GM18909 (cell line): ENCODE data around the gene ARHGAP31.

Experiments
- ATAC-seq: cut with Tn5 transposase; IDR thresholded peaks from one replicate; pipeline ENCODE4 v1.9.1; 2021; ENCODE audit warnings: mild to moderate bottlenecking; ENCODE audit not compliant: unreplicated experiment, poor library complexity

Gene ARHGAP31

GRCh38 chr3:119375106-119375505 is 80.9 kb downstream of the ARHGAP31 start:
- ATAC-seq = no peak

DNA sequence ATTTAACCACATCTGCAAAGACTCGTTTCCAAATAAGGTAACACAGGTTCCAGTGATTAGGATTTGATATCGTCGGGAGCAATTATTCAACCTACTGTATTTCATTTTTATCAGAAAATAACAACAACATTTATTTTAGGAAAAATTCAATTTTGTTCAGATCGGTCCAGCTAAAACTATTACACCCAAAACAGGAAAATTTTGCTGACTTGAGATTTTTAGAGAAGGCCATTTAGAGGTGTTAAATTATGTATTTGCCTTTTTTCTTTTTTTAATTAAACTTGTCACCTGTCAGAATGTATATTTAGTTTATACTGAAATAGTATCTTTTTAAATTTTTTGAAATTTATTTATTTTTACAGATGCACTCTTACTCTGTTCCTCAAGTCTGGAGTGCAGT is 81.3 kb downstream of the ARHGAP31 start:
- no peak for ATAC-seq

- ATAC-seq = no peak
These were observed 82.6 kb downstream of the ARHGAP31 start for GRCh38 chr3:119376758-119377157.

DNA sequence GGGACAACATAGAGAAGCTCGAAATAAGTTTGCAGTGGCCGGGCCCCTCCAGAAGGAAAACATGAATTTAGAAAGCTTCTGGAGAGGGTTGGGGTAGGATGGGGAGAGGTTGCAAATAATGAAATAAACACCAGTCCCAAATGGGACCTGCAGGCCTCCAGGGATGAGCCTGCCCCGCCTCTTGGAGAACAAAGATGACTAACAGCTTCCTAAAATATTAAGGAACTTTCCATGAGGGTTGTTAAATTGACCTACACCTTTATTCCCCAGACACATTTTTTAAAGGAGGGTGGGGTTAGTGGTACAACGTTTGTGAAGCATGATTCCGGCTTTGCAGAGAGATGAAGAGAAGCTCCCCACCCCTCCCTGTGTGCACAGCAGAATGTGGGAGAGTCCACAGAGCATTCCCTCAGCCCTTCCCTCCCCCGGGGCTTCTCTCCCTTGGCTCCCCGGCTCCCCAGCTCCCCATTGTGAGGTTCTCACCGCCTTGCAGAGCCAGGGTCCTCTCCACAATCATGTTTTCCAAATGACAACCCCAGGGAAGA is 84.1 kb downstream of the ARHGAP31 start:
- ATAC-seq = no peak

GRCh38 chr3:119380697-119381096 is 86.5 kb downstream of the ARHGAP31 start:
- ATAC-seq = no peak

DNA sequence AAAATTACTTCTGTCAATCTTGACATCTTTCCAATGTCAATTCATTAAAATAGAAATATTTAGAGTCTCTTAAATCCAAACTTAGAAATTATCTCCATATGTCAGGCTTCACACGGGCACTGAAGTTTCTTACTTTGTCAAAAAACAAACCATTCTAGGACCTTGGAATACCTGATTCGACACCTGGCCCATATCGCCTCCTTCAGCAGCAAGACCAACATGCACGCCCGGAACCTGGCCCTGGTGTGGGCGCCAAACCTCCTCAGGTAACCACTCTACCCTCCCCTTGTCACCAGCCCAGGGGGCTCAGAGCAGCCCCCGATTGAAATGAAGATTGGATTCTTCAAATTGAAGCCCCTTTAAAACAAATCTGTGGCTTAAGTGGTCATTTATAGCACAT is 88.0 kb downstream of the ARHGAP31 start:
- ATAC-seq = no peak

DNA sequence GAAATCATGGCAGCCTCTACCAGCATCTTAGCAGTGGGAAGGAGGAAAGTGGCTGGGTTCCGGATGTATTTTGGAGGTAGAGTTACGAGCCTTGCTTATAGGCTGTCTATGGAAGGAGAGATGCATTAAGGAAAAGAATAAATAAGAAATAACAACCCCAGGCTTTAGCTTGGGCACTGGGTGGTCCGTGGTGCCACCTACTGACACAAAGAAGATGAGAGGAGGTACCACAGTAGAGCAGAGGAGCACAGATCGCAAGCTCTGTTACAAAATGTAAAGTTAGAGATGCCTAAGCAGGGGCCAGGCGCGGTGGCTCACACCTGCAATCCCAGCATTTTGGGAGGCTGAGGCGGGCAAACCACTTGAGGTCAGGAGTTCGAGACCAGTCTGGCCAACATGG is 94.4 kb downstream of the ARHGAP31 start:
- ATAC-seq = no peak

- peak; percentile 73 for ATAC-seq
These were observed 101.8 kb downstream of the ARHGAP31 start for GRCh38 chr3:119395923-119396358.

DNA sequence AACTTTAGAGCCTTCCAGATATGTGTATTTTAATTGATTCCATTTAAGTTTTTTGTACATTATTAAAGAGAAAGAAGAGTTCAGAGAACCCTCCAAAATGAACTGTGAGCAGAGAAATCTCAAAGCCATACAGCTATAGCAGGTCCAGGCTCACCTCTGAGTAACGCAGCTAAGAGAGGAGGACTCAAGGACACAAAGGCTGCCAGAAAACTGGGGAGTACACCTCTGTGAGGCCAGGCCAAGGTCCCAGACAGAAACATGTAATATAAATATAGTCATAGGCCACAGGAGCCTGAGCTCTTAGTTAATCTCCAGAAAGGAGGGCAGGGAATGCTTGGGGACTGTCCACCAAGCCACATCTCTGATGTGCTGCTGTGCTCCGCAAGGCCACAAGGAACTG is 102.7 kb downstream of the ARHGAP31 start:
- ATAC-seq = no peak

GRCh38 chr3:119400466-119400865 is 106.3 kb downstream of the ARHGAP31 start:
- ATAC-seq = no peak

GRCh38 chr3:119401069-119401468 is 106.9 kb downstream of the ARHGAP31 start:
- peak; percentile 66 for ATAC-seq

DNA sequence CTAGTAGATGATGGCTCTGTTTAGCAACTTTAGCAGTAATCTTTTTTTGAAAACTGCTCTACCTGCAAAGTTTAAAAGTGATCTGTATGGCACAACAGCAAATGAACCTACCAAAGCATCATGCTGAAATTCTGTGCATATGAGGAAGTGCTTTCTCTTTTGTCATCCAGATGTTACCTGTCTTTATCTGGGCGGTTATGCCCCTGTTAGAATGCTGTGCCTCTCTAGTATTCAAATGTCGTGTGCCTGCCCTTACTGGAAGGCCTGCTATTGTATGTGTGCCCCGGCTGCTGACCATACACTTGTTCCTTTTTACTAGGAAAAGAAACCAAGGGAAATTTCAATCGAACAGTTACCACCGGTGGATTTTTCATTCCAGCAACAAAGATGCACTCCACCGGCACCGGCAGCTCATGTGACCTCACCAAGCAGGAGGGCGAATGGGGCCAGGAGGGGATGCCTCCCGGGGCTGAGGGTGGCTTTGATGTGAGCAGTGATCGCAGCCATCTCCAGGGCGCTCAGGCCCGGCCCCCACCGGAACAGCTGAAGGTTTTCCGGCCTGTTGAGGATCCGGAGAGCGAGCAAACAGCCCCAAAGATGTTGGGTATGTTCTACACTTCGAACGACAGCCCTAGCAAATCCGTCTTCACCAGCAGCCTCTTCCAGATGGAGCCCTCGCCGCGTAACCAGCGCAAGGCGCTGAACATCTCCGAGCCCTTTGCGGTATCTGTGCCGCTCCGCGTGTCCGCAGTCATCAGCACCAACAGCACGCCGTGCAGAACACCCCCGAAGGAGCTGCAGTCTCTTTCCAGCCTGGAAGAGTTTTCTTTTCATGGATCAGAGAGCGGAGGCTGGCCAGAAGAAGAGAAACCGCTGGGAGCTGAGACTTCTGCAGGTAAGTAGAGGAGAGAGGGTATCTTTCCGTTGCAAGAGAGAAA is 107.6 kb downstream of the ARHGAP31 start:
- ATAC-seq = peak; percentile 66

- ATAC-seq = no peak
These were observed 108.6 kb downstream of the ARHGAP31 start for GRCh38 chr3:119402791-119403190.

- ATAC-seq = no peak
These were observed 109.0 kb downstream of the ARHGAP31 start for GRCh38 chr3:119403201-119403600.

DNA sequence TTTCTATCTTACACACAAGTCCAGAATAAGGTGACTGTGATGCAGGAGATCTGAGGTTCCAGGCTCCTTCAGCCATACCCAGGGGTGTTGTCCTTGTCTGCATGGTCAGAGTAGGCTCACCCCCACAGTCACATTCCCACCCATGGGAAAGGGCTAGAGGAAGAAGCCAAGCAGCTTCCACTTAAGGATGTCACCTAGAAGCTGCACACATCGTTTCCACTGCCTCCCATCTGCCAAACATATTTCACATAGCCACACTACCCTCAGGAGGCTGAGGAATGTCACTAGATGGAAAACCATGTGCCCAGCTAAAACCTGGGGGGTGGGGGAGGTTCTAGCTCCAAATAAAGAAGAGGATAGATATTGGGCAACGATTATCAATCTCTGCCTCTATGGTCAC is 111.1 kb downstream of the ARHGAP31 start:
- no peak for ATAC-seq

DNA sequence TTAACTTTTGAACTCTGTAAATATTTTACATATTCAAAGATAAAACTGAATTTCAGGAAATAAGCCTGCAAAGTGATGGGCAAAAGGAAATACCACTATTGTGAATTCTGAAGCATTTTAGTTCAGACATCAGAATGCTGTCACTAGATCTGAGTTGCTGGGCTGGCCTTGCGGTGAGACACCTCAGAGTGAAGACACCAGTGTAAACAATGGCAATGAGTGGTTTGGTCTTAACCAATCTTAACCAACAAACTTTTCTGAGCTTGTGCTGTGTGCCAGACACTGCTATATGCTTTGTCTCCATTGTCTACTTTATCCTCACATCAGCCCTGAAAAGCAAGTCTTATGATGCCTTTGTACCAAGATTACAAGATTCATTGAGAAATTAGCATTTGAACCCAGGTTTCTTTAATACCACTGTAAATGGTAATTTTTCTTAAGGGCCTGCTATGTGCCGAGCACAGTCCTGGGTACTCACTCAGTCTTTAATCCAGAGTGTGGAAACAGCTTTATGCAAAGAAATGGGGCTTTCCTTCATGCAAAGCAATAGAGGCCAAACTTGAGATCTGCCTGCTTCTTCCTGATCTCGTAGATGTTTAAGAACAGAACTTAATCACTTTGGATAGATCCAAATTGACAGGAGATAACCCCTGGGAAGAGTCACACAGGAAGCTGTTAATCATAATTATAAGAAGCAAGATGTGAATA is 114.2 kb downstream of the ARHGAP31 start:
- no peak for ATAC-seq

- no peak for ATAC-seq
These were observed 115.7 kb downstream of the ARHGAP31 start for GRCh38 chr3:119409844-119410243.

GRCh38 chr3:119413603-119414280 is 119.6 kb downstream of the ARHGAP31 start:
- ATAC-seq = no peak

GRCh38 chr3:119416873-119417272 is 122.7 kb downstream of the ARHGAP31 start:
- no peak for ATAC-seq

GRCh38 chr3:119417771-119418512 is 123.8 kb downstream of the ARHGAP31 start:
- no peak for ATAC-seq
